A673 (cell line): Measurements from ENCODE around the gene RBM17.

ENCODE experiments used
- EZH2 ChIP-seq: fragments of 200-600 bp; sonication (generic); IDR thresholded peaks from 2 replicates; pipeline ENCODE4 v1.6.1; 2017; ENCODE audit warnings: borderline replicate concordance, low read depth, mild to moderate bottlenecking, mixed read lengths, antibody characterized with exemption, low read length; ENCODE audit not compliant: poor library complexity, severe bottlenecking
- TF ChIP-seq, protein P1 (sequence below): fragments of 300-800, 200-600 bp; sonication (generic); conservative IDR thresholded peaks from 2 replicates; pipeline ENCODE4 v1.5.1; 2017; ENCODE audit warnings: low read depth, mild to moderate bottlenecking, antibody characterized with exemption, low read length, moderate library complexity, mixed read lengths

DNA sequence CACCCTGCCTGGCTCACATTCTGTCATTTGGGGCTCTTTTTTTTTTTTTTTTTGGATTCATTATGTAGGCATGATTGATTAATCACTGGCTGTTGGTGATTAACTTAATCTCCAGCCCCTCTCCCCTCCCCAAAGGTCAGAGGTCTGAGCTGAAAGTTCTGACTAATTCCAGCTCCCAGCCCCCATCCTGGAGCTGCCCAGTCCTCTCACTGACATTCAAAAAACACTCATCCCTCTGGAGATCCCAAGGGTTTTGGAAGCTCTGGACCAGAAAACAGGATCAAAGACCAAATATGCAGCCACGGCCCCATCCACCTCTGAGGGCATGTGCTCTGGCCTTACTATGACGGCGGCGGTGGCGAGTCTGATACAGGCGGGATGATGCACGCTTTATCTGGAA lies 53.8 kb downstream of the RBM17 start:
- TF ChIP-seq, protein P1, sequence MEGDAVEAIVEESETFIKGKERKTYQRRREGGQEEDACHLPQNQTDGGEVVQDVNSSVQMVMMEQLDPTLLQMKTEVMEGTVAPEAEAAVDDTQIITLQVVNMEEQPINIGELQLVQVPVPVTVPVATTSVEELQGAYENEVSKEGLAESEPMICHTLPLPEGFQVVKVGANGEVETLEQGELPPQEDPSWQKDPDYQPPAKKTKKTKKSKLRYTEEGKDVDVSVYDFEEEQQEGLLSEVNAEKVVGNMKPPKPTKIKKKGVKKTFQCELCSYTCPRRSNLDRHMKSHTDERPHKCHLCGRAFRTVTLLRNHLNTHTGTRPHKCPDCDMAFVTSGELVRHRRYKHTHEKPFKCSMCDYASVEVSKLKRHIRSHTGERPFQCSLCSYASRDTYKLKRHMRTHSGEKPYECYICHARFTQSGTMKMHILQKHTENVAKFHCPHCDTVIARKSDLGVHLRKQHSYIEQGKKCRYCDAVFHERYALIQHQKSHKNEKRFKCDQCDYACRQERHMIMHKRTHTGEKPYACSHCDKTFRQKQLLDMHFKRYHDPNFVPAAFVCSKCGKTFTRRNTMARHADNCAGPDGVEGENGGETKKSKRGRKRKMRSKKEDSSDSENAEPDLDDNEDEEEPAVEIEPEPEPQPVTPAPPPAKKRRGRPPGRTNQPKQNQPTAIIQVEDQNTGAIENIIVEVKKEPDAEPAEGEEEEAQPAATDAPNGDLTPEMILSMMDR = no peak
- TF ChIP-seq EZH2 = no peak
